GM18511 (cell line): Measurements from ENCODE around the gene SPOCK1.

Experiments
- ATAC-seq: cut with Tn5 transposase; IDR thresholded peaks from one replicate; pipeline ENCODE4 v1.9.1; 2021; ENCODE audit warnings: mild to moderate bottlenecking, moderate library complexity; ENCODE audit not compliant: unreplicated experiment

The SPOCK1 gene

DNA sequence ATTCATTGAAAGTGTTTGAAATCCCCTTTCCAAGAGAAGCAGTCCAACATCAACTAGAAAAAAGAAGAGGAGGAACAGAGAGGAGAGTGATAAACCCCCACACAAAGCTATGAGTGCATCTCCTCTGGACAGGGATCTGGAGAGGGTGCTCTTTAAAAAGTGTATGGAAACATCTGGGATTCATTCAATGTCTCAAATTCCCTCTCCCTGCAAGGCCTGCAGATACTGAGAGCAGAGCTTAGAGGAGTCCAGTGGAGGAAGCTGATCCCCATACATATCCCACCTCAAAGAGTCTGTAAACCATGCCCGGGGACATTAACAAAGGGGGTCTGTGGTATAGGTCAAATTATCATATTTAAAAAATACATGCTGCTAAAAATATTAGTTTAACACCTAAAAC is 2.2 kb downstream of the SPOCK1 start:
- no peak for ATAC-seq

DNA sequence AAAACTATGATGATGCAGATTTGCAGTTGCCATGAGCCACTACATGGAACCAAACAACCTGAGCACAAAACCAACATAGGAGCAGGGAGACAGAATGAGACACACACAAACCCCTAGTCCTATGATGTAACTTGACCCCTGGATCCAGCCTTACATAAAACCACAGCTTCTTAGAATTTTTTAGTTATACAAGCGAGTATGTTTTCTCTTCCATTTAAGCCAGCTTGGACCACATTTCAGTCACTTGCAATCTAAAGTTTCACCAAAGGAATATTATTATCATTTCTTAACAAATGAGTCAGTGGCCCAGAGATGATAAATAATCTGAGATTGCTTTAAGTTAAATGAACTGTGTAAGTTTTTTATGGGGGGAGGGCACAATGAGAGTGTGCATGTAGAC is 6.8 kb downstream of the SPOCK1 start:
- no peak for ATAC-seq

DNA sequence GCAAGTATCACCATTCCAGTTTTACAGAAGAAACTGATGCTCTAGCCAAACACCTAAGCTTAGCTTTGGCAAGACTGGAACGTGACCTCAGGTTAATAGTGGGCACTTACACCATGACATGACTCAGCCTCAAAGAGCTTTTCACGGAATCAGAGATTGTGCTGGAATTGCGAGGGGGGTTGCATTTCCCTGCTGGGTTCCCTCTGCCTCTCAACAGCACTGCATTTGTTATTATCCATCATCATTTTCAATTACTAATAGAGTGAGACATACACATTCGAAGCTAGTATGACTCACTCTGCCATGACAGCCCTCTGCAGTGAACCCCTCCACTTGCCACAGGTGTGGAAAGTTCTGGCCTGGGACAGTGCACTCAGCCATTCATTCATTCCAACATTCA is 8.0 kb downstream of the SPOCK1 start:
- ATAC-seq = no peak

DNA sequence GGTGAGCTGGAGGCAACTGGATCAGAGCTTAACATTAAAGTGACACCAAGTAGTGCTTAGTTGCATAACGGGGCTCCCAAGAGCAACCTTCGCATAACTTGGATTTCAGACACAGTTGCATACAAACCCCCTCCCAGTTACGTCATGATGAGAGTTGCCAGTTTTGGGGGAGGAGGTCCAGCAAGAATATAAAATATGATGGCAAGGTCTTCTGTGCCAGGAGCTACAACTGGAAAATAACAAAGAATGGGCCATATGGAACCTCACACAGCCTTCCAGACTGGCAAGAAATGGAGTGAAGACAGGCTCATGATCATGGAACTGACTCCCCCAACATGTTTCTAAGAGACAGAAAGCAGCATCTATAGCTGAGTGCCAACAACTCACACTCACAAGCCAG is 8.5 kb downstream of the SPOCK1 start:
- ATAC-seq = no peak

DNA sequence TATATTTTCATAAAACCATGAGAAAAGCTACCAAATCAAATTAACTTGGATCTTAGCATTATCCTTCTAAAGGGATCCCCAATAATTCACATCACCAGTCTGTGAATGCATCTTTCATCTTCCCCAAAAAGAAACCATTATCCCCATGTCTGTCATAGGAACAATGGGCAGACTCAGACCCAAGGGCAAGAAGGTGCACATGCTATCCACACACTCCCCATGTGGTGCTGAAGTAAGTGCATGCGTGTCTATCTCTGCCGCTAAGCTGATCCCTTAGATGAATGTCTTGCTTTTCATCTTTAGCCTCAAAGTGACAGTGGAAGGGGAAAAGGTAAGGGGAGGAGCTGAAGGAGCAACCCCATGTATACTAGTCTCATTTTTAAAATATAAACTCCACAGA is 10.2 kb downstream of the SPOCK1 start:
- ATAC-seq = no peak

DNA sequence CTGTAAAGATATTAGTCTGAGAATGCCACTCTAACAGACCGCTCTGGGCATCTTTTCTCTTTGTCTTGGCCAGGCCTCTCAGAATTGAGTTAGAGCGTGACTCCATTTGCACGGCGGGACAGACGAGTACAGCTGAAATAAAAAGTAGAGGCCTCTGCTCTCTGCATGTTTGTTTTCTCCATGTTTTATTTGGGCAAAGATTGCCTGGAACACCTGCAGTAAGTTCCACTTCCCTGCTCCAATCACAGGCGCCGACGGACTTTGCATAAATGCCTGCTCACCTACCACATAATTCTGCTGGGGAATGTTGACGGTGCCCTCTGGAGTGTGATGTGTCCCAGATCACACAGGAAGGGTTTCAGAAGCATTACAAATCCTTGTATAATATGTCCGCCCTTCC is 10.6 kb downstream of the SPOCK1 start:
- ATAC-seq = no peak

DNA sequence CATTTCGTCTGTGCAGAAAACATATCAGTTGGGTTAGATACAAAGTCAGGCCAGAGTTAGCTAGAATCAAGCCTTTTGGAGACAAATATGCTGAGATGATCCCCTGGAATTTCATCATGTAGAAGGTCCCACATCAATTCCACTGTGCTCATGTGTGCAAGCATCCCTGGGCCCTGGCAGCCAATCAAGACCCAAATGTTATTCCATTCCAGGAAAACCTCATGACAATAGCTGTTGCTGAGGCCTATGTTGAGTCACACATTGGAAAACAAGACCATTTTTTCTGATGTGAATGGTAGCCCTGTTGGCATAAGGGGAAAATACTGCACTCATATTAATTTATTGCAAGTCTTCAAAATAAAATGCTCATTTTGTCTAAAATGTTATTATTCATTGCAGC is 11.5 kb downstream of the SPOCK1 start:
- no peak for ATAC-seq

DNA sequence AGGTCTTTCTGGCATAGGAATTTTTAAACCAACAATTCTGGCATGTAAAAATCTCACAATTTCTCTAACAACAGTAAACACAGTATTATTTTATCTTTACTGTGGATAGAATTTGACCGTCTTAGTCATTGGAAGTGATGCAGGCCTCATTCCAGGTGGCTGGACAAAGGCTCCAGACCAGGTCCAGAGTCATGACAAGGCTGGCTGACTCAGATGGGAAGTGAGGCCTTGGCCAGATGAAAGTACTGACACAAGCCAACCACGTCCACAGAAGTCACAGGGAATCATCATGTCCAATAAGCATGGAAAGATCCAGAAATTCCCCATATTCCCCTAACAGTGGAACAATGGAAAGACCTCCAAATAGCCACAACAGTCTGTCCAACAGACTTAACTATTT is 12.4 kb downstream of the SPOCK1 start:
- ATAC-seq = no peak

DNA sequence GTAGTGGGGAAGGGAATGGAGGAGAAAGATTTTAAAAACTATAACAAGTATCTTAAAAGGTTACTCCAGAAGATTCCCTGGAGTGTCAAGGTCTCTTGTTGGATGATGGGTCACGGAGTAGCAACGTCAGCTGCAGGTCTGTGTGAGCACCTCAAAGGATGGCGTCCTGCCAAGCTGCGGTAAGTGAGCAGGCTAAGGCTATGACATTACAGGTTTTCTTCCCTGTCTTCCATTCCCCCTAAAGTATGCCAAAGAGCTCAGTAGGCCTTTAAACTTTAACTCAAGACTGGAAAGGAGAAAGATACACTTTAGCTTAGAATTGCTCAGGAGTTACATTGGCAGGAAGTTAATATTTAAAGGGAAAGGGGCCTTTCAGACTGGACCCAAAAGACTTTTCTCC is 17.5 kb downstream of the SPOCK1 start:
- no peak for ATAC-seq

DNA sequence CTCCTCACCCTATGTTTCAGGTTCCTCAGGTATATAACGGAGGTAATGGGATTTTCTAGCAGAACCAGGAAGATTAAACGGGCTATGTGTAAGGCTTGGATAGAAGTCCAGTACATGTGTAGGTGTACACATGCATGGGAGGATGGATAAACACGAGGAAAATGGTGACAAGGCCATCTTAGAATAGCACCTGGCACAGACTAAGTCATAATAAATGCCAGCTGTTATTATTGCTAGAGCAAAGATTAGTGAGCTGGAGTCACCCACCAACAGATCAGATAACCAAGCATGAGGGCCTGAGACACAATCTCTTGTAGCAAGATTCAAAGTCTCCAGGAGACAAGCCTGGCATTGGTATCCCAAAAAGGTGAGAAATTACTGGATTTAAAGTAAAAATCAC is 21.1 kb downstream of the SPOCK1 start:
- no peak for ATAC-seq

DNA sequence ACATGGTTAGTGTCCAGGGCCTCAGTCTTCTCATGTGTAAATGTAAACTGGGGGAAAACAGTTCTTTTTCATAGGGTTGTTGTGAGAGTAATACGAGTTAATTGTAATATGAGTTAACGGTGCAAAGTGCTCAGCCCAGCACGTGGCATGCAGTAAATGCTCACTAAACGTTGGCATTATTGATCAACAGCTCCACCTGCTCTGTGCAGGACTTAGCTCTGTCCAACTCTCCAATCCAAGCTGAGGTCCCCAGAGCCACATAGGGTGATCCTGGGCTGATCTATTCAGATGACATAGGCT is 28.3 kb downstream of the SPOCK1 start:
- no peak for ATAC-seq

DNA sequence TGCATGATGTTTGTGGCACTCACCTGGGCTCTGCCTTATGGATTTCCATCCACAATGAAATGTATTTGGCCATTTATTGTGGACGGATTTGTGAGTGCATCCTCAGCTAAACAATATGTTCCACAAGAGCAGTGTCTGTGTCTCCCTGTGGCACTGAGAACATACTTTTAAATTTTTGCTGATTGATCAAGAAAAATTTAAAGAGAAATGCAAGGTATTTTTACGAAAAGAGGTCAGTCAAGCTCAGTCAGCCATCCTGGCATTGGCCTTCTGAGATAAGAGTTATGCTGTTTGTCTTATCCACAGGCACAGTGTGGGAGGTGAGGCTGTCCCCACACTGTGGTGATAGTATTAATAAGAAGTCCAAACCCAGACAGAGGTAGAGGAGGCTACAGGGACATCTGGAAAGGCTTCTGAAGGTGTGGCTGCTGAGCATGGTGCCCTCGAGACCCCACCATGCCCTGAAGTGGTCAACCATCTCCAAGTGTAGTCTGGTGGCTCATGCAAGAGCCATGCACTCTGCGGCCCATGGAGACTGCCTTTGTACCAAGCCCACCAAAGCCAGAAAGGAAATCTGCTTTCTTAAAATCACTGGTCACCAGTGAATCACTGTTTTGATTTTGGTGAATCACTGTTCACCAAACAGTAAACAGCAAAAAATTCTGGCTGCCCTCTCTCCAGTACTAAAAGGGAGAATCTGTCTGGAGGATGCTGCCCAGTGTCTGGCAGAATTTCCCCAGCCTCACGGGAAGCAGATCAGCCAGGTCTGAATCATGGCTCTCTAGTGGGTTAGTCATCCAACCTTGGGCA is 28.8 kb downstream of the SPOCK1 start:
- ATAC-seq = no peak

DNA sequence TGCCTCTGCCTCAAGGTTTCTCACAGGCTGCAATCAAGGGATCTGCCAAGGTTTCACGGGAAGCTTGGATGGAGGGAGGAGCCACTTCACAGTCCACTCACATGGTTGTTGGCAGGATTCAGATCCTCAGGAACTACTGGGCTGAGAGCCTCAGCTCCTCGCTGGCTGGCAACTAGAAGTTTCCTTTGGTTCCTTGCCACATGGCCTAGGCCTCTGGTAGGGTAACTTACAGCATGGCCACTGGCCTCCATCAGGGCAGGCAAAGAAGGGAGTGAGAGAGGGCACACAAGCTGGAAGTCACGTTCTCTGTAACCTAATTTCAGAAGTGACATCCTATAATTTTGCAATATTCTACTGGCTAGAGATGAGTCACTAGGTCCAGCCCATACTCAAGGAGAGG is 32.2 kb downstream of the SPOCK1 start:
- ATAC-seq = no peak

DNA sequence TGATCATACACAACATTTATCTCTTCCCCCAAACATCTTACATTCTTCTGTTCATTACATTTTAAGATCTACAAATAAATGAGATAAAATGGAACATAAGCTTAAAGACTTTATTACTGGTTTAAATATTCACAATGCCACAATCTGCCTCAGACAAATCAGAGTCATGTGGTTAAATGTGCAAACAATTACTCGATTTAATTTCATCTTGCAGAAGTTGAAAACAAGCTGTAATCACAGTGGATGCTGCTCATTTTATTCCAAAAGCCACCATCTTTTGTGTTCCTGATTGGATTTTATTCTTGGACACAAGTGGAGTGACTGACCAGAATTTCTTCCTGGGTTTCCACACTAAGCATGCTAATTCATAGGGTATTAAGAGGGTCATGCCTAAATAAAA is 33.2 kb downstream of the SPOCK1 start:
- no peak for ATAC-seq

DNA sequence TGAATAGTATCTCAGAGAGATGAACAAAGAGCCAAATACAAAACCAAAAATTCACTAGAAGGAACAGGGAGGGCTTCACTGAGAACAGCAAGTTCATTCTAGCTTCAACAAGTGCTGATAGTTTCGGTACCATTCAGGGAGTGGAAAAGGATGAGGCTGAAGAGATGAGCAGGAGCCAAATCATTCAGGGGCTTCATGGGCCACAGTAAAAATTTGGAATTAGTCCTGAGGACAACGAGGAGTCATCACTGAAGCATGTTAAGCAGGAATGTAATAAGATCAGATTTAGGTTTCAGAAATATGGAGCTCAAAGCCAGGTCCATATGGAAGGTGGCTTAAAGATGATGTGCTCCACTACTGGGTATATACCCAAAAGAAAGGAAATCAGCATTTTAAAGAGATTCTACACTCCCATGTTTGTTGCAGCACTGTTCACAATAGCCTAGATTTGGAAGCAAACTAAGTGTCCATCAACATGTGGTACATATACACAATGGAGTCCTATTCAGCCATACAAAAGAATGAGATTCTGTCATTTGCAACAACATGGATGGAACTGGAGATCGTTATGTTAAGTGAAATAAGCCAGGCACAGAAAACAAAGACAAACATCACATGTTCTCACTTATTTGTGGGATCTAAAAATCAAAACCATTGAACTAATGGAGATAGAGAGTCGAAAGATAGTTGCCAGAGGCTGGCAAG is 36.2 kb downstream of the SPOCK1 start:
- ATAC-seq = no peak

DNA sequence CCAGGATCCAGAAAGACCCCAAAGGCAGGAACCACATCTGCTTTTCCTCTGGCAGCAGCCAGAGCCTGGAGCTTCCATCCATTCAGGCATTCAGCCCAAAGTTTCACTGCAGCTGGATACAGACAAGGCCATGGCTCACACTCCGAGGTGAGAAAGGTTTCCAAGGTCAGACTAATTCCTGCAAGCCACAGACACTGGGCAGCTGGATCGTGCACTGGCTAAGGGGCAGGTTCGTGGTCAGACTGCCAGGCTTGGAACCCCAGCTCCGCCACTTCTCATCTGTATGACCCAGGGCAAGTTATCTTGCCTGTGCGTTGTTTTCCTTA is 36.9 kb downstream of the SPOCK1 start:
- ATAC-seq = no peak

DNA sequence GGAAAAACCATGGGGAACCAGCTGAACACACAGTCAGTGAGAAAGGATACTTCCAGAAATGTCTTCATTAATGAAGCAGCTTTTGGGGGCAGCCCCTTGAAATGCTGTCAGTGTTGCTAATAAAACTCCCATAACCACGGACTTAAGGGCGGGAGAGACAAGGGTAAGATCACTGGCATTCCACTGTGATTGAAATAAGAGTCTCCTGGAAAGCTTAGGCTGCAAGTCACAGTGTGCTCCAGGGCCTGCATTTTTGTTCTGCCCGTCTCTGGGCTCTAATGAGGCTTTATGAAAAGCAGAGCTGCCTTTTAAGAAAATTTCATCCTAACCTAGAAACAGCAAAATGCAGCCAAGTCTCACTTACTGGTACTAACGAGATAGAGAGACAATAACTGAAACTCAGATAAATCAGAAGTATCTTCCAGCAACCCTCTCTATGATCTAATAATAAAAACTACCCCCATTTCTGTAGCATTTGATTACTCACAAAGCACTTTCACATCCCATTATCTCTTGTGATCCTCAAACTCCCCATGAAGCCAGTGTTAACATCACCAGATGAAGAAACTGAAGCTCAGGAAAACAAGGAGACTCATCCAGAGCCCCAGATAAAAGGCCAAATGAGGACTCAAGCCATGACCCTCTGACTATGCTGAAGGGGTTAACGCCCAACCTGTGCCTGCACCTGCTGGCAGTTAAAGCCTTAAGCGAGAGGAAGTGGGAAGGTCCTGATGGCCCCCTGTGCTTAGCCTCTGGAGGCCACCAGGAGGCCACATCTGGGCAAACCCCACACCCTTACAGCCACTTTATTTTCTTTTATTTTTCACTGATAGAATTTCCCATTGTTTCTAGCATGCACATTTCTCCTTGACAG is 37.5 kb downstream of the SPOCK1 start:
- no peak for ATAC-seq

DNA sequence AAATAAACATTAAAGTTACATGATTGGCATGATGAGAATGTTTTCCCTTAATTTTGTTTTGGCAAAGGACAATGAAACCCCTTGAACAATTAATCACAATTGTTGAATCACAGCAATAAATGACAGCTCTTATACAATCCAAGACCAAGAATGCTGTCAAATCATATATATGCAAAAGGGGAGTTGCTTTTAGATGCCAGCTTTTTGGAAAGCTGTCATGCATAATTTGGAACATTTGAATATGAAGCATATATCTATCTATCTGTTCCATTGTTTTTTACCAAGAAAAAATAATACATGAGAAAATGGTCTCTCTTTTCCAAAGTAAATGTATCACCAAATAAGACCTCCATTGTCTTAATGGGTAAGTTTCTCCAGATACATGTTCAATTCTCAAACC is 44.5 kb downstream of the SPOCK1 start:
- no peak for ATAC-seq

DNA sequence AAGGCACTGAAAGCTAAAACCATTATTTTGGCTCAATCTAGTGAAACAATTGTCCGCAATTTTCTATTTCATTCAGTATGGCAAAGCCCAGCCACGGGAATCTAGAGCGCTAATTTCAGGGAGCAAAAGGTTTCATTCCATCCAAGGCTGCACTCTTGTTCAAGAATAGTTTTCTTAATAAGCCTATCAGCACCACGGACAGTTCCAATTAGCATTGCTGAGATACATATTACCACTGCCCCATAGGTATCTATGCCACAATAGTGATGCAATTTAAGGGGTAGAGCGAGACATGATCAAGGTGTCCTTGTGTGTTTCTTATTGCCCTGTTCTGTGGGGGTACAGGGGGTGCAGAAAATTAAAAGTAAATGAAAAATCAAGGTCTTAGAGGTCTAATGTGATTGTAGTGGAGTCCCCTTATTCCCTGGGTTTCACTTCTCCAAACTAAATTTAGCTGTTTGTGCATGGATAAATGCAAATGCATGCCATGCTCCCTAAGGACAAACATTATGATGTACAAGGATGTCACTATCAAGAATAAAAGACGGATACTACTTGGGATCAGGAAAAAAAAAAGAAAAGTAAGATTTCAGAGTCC is 45.5 kb downstream of the SPOCK1 start:
- ATAC-seq = no peak

DNA sequence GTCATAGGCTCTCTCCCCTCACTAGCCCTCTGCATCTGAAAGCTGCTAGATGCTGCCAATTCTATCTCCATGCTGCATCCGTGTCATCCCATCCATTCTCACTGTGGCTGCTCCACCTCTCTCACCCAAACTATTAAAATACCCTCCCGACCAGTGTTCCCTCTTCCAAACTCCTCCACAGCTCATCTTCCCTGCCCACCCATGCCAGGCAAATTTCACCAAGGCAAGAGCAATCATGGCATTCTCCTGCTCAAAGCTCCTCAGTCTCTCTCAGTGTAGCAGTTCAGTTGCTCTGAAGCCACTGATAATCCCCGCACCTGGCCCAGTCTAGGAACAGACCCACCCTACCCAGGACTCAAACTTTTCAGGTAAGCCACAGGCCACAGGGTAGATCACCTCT is 48.4 kb downstream of the SPOCK1 start:
- ATAC-seq = no peak

DNA sequence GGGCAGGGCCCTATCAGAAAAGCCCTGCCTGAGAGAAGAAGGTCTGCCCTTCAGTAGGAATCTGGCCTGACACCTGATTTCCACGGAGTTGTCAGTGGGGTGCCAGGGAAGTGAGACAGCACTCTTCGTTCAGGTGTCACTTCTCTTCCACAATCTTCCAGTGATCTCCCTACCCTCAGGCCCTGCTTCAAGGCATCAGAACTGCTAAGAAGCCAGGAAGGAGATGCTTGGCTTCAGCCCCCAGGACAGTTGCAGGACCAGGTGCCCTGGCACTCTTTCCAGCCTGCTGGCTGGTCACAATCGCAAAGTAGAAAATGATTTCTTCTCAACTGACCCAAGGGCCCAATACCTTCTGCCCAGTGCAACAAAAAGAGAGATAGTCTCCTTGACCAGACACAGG is 50.3 kb downstream of the SPOCK1 start:
- no peak for ATAC-seq

DNA sequence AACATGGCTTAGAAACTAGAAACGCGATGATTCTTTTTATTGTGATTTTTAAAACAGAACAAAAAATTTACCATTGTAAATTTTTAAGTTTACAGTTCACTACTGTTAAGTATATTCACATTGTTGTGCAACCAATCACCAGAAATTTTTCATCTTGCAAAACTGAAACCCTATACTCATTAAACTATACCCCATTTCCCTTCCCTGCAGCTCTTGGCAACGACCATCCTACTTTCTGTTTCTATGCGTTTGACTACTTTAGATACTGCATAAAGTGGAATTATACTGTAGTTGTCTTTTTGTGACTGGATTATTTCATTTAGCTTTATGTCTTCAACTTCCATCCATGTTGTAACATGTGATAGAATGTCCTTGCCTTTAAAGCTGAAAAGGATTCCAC is 52.5 kb downstream of the SPOCK1 start:
- ATAC-seq = no peak
